GM18526 (cell line): ENCODE measurements around the gene TBKBP1.

ENCODE experiments used
- POLR2A ChIP-seq: IDR thresholded peaks from 3 replicates; pipeline ENCODE4 v1.6.1; 2011; ENCODE audit not compliant: insufficient read length; ENCODE audit errors: extremely low read depth

TBKBP1 gene

GRCh38 chr17:47713980-47714700 lies 20.2 kb downstream of the TBKBP1 start:
- no peak for TF ChIP-seq POLR2A

GRCh38 chr17:47714773-47715396 lies 20.9 kb downstream of the TBKBP1 start:
- peak; percentile 8 for TF ChIP-seq POLR2A

GRCh38 chr17:47715669-47716325 lies 21.8 kb downstream of the TBKBP1 start:
- no peak for TF ChIP-seq POLR2A

GRCh38 chr17:47716375-47716774 lies 22.4 kb downstream of the TBKBP1 start:
- TF ChIP-seq POLR2A, result no peak

GRCh38 chr17:47717261-47717697 lies 23.3 kb downstream of the TBKBP1 start:
- TF ChIP-seq POLR2A, result no peak

GRCh38 chr17:47717979-47718621 lies 24.1 kb downstream of the TBKBP1 start:
- TF ChIP-seq POLR2A, result no peak

- no peak for TF ChIP-seq POLR2A
Observed at GRCh38 chr17:47718634-47719405, 24.9 kb downstream of the TBKBP1 start.

- no peak for TF ChIP-seq POLR2A
Observed at GRCh38 chr17:47719411-47720152, 25.6 kb downstream of the TBKBP1 start.

- TF ChIP-seq POLR2A, result no peak
Observed at GRCh38 chr17:47720196-47720595, 26.2 kb downstream of the TBKBP1 start.

- no peak for TF ChIP-seq POLR2A
Observed at GRCh38 chr17:47720754-47721533, 27.0 kb downstream of the TBKBP1 start.

GRCh38 chr17:47721725-47722124 lies 27.8 kb downstream of the TBKBP1 start:
- TF ChIP-seq POLR2A, result no peak

GRCh38 chr17:47724705-47725104 lies 30.7 kb downstream of the TBKBP1 start:
- no peak for TF ChIP-seq POLR2A

GRCh38 chr17:47725446-47726111 lies 31.6 kb downstream of the TBKBP1 start:
- no peak for TF ChIP-seq POLR2A
